SK-N-SH treated with all-trans-retinoic acid at 6 μM for 48 hours (cell line): ENCODE measurements around the gene SPRY1.

Experiments
- ESRRG ChIP-seq: fragments of 250-450 bp; sonication (Bioruptor Pico); IDR thresholded peaks from 2 replicates; pipeline ENCODE4 v1.6.1; 2021; ENCODE audit warnings: mild to moderate bottlenecking
- ISL1 ChIP-seq: fragments of 250-450 bp; sonication (Bioruptor Pico); IDR thresholded peaks from 2 replicates; pipeline ENCODE4 v2.1.2; 2022; ENCODE audit warnings: mild to moderate bottlenecking, moderate library complexity
- PATZ1 ChIP-seq: fragments of 250-450 bp; sonication (Bioruptor Pico); IDR thresholded peaks from 2 replicates; pipeline ENCODE4 v1.8.0; 2020; ENCODE audit warnings: mild to moderate bottlenecking, moderate library complexity, borderline replicate concordance
- TCF4 ChIP-seq: fragments of 250-450 bp; sonication (Bioruptor Pico); IDR thresholded peaks from 2 replicates; pipeline ENCODE4 v1.8.0; 2021; ENCODE audit warnings: mild to moderate bottlenecking, moderate library complexity, borderline replicate concordance
- TSHZ2 ChIP-seq: fragments of 250-450 bp; sonication (Bioruptor Pico); IDR thresholded peaks from 2 replicates; pipeline ENCODE4 v1.5.0; 2020; ENCODE audit warnings: mild to moderate bottlenecking, moderate library complexity
- ZNF565 ChIP-seq: fragments of 450-650 bp; formaldehyde crosslinking; conservative IDR thresholded peaks from 2 replicates; pipeline ENCODE4 v1.5.0; 2020; ENCODE audit warnings: low read depth, mild to moderate bottlenecking, moderate library complexity

- TF ChIP-seq TSHZ2 (CRISPR knock-in tag) (no peak), ISL1 (no peak), PATZ1 (CRISPR knock-in tag) (no peak), TCF4 (CRISPR knock-in tag) (no peak), ZNF565 (CRISPR knock-in tag) (no peak), ESRRG (CRISPR knock-in tag) (no peak)
These were observed 3.2 kb downstream of the SPRY1 start for GRCh38 chr4:123399627-123400358.
